Keratinocyte (primary cell): ENCODE data around the gene NPTX2. TPM values are rescaled to one million over a fixed set of nuclear protein-coding genes. Genes with fewer than 3 reads are reported as not detected.

ENCODE experiments used
- DNase-seq: peaks from one replicate; pipeline ENCODE4 v3.0.0-alpha.2; 2011; ENCODE audit warnings: low read depth, missing footprints, low spot score
- FAIRE-seq: peaks from 2 replicates; lab custom pipeline; 2011; peaks lifted over from hg19 to GRCh38; lab: Jason Lieb, UNC
- H2AFZ ChIP-seq: 2 replicates; pipeline ENCODE4 v1.6.0; 2012; ENCODE audit warnings: low read length, control low read depth, inconsistent platforms; ENCODE audit not compliant: control insufficient read depth
- H3K27ac ChIP-seq: 2 replicates; pipeline ENCODE4 v1.5.1; 2011; ENCODE audit warnings: low read length; ENCODE audit not compliant: control insufficient read depth, insufficient read depth
- H3K27me3 ChIP-seq: 3 replicates; pipeline ENCODE4 v1.6.0; 2011; ENCODE audit warnings: low read length; ENCODE audit not compliant: control insufficient read depth, insufficient read depth; ENCODE audit errors: extremely low read depth
- H3K36me3 ChIP-seq, 2 experiments: 2 replicates in 1 of 2; 3 replicates in 1 of 2; pipeline ENCODE4 v1.5.1; 2011; ENCODE audit warnings: low read length in 2 of 2, mild to moderate bottlenecking in 1 of 2; ENCODE audit not compliant: control insufficient read depth in 2 of 2, insufficient read depth in 2 of 2; ENCODE audit errors: extremely low read depth in 1 of 2
- H3K4me1 ChIP-seq: 3 replicates; pipeline ENCODE4 v1.5.1; 2011; ENCODE audit warnings: low read length; ENCODE audit not compliant: control insufficient read depth, insufficient read depth; ENCODE audit errors: extremely low read depth
- H3K4me2 ChIP-seq: 3 replicates; pipeline ENCODE4 v1.6.0; 2011; ENCODE audit warnings: low read depth, low read length; ENCODE audit not compliant: control insufficient read depth, insufficient read depth; ENCODE audit errors: extremely low read depth
- H3K4me3 ChIP-seq, 3 experiments: fragments of 200-600 bp in 1 of 3; sonication (generic) in 1 of 3; 2 replicates in 2 of 3; 3 replicates in 1 of 3; pipeline ENCODE4 v1.5.1; 2011 to 2016; ENCODE audit warnings: low read length in 3 of 3, mild to moderate bottlenecking in 3 of 3, control low read depth in 2 of 3, inconsistent platforms in 1 of 3, low read depth in 1 of 3, mixed read lengths in 1 of 3, mixed run types in 1 of 3, moderate library complexity in 1 of 3; ENCODE audit not compliant: control insufficient read depth in 2 of 3, insufficient read depth in 2 of 3; ENCODE audit errors: extremely low read depth in 1 of 3
- H3K79me2 ChIP-seq: 2 replicates; pipeline ENCODE4 v1.6.0; 2012; ENCODE audit warnings: low read length; ENCODE audit not compliant: control insufficient read depth, insufficient read depth
- H3K9ac ChIP-seq: 3 replicates; pipeline ENCODE4 v1.6.0; 2011; ENCODE audit warnings: low read length; ENCODE audit not compliant: control insufficient read depth, insufficient read depth; ENCODE audit errors: extremely low read depth
- H3K9me1 ChIP-seq: 3 replicates; pipeline ENCODE4 v1.6.0; 2011; ENCODE audit warnings: low read length; ENCODE audit not compliant: control insufficient read depth, insufficient read depth; ENCODE audit errors: extremely low read depth
- H3K9me3 ChIP-seq: 2 replicates; pipeline ENCODE4 v1.5.1; 2012; ENCODE audit warnings: low read depth, low read length; ENCODE audit not compliant: control insufficient read depth
- H4K20me1 ChIP-seq: 3 replicates; pipeline ENCODE4 v1.6.0; 2011; ENCODE audit warnings: low read length; ENCODE audit not compliant: control insufficient read depth, insufficient read depth; ENCODE audit errors: extremely low read depth
- CTCF ChIP-seq, 3 experiments: IDR thresholded peaks in 1 of 3; conservative IDR thresholded peaks in 1 of 3; optimal IDR thresholded peaks in 1 of 3; 2 replicates in 2 of 3; 3 replicates in 1 of 3; pipeline versions ENCODE3 to v1.5.1; 2011; ENCODE audit warnings: low read length in 3 of 3, mild to moderate bottlenecking in 3 of 3, moderate library complexity in 2 of 3, control low read depth in 1 of 3, inconsistent platforms in 1 of 3; ENCODE audit not compliant: insufficient read depth in 2 of 3; ENCODE audit errors: extremely low read depth in 1 of 3
- EZH2 ChIP-seq: IDR thresholded peaks from one replicate; pipeline ENCODE4 v1.6.1; 2012; ENCODE audit warnings: inconsistent platforms, mild to moderate bottlenecking, low read length, moderate library complexity
- dilution Hi-C: fragments of 300-500 bp; cut with MboI; formaldehyde crosslinking; loops from one replicate; pipeline ENCODE4 v1.7.0; 2020; ENCODE audit warnings: low sequenced_read_pairs; ENCODE audit not compliant: extremely low pct_ligation_motif_present
- polyA plus RNA-seq, 5 experiments: library from polyadenylated mRNA; depleted of rRNA in 3 of 5; stranded (reverse) in 3 of 5; stranded (forward) in 1 of 5; unstranded in 1 of 5; fragments of >200 nt; gene quantifications; 1 replicate in 1 of 5; 2 replicates in 3 of 5; 3 replicates in 1 of 5; pipeline versions ENCODE4 v1.2.1 to v1.2.3, GENCODE V29; 2011 to 2012; ENCODE audit warnings: missing spikeins in 2 of 5, low read depth in 1 of 5, low replicate concordance in 1 of 5

NPTX2 gene
- polyA plus RNA-seq, 1 donor (not counting 4 experiments of a cell fraction or from before 2014, with no cell fraction given) = not detected

GRCh38 chr7:98638853-98639252 lies 21.8 kb downstream of the NPTX2 start:
- Histone ChIP-seq H4K20me1 (no peaks in the 10 kb centered on the region), H3K27me3 (no peaks in the 10 kb centered on the region), H2AFZ (no peak overlapping the region), H3K9me1 (no peaks in the 10 kb centered on the region), H3K27ac (no peak overlapping the region), H3K36me3 (no peaks in the 10 kb centered on the region), H3K79me2 (no peaks in the 10 kb centered on the region), H3K4me2 (no peak overlapping the region), H3K4me1 (no peaks in the 10 kb centered on the region), H3K9me3 (no peaks in the 10 kb centered on the region), H3K4me3 (no peak overlapping the region), H3K9ac (no peak overlapping the region)
- DNase-seq (no peak), FAIRE-seq (no peak)
- dilution Hi-C loops = no loop called here
- no peak for TF ChIP-seq EZH2
- TF ChIP-seq CTCF (optimal IDR thresholded peaks at IDR 0.05 in 1 of 3, IDR thresholded peaks at IDR 0.05 in 1 of 3, conservative IDR thresholded peaks at IDR 0.05 in 1 of 3; ENCODE audit: extremely low read depth in 1 of 3, insufficient read depth in 2 of 3, low read length in 3 of 3) = no peak

- Histone ChIP-seq H3K27me3 (no peaks in the 10 kb centered on the region), H3K4me2 (no peak overlapping the region), H3K36me3 (no peaks in the 10 kb centered on the region), H2AFZ (no peak overlapping the region), H3K4me3 (no peak overlapping the region), H4K20me1 (no peaks in the 10 kb centered on the region), H3K9me3 (no peaks in the 10 kb centered on the region), H3K27ac (no peak overlapping the region), H3K4me1 (no peaks in the 10 kb centered on the region), H3K79me2 (no peaks in the 10 kb centered on the region), H3K9ac (no peak overlapping the region), H3K9me1 (no peaks in the 10 kb centered on the region)
- dilution Hi-C loops = no loop called here
- FAIRE-seq = no peak
- no peak for DNase-seq
- TF ChIP-seq CTCF (optimal IDR thresholded peaks at IDR 0.05 in 1 of 3, IDR thresholded peaks at IDR 0.05 in 1 of 3, conservative IDR thresholded peaks at IDR 0.05 in 1 of 3; ENCODE audit: extremely low read depth in 1 of 3, insufficient read depth in 2 of 3, low read length in 3 of 3) = no peak
- no peak for TF ChIP-seq EZH2
Measured at GRCh38 chr7:98640375-98640774, 23.3 kb downstream of the NPTX2 start.
